ENCODE measurements around the gene TELO2.

Gene TELO2

GRCh38 chr16:1493746-1494094, 560 bp downstream of the TELO2 start:
- no peak for TF ChIP-seq CTCF (IDR thresholded peaks at IDR 0.05; ENCODE audit: low read depth, low read length)
- H3K4me3 ChIP-seq (replicated peaks in 1 of 2; ENCODE audit: low read depth in 2 of 2, low read length in 2 of 2), result peak overlapping the region; percentile 78 to 84
- DNase-seq (ENCODE audit: low read depth in 2 of 2), result peak in 1 of 2 donors; percentile 20

DNA sequence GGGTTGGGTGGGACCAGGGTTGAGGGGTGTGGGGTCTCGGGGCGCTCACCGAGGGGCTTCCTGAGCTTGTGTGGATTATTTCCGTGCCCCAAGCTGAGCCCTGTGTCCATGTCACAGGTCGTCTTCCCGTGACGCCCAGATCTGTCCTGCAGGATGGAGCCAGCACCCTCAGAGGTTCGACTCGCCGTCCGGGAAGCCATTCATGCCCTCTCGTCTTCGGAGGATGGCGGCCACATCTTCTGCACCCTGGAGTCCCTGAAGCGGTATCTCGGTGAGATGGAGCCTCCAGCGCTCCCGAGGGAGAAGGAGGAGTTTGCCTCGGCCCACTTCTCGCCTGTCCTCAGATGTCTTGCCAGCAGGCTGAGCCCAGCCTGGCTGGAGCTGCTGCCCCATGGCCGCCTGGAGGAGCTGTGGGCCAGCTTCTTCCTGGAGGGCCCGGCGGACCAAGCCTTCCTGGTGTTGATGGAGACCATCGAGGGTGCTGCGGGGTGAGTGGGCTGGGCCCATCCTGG, 1.0 kb downstream of the TELO2 start:
- peak; percentile 90 for TF ChIP-seq CTCF (IDR thresholded peaks at IDR 0.05; ENCODE audit: low read depth, low read length)
- DNase-seq (ENCODE audit: low read depth in 2 of 2), result peak; percentile 85 to 90
- peak overlapping the region; percentile 78 to 84 for H3K4me3 ChIP-seq (replicated peaks in 1 of 2; ENCODE audit: low read depth in 2 of 2, low read length in 2 of 2)

DNA sequence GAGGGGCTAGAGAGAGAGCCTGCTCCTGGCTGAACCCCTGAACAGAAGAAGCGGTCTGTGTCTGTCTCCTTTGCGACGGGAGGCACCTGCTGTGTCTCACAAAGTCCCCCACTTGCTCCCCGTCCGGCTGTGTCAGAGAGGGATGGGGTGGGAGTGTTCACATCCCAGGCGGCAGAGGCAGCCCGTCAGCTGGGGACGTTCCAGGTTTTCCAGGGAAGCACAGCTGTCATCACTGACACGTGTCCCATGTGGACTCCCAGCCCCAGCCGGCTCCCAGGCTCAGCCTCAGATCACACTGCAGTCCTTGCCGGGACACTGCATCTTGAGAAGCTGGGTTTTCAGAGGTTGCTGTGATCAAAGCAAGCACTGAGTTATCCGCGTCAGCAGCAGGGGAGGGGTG, 1.6 kb downstream of the TELO2 start:
- no peak for TF ChIP-seq CTCF (IDR thresholded peaks at IDR 0.05; ENCODE audit: low read depth, low read length)
- peak overlapping the region in 1 of 2 donors; percentile 78 for H3K4me3 ChIP-seq (replicated peaks in 1 of 2; ENCODE audit: low read depth in 2 of 2, low read length in 2 of 2)
- peak; percentile 11 to 12 for DNase-seq (ENCODE audit: low read depth in 2 of 2)

GRCh38 chr16:1495211-1495888, 2.2 kb downstream of the TELO2 start:
- DNase-seq (ENCODE audit: low read depth in 2 of 2), result no peak
- H3K4me3 ChIP-seq (replicated peaks in 1 of 2; ENCODE audit: low read depth in 2 of 2, low read length in 2 of 2), result no peak overlapping the region
- TF ChIP-seq CTCF (IDR thresholded peaks at IDR 0.05; ENCODE audit: low read depth, low read length), result no peak

- no peak for TF ChIP-seq CTCF (IDR thresholded peaks at IDR 0.05; ENCODE audit: low read depth, low read length)
- no peak overlapping the region for H3K4me3 ChIP-seq (replicated peaks in 1 of 2; ENCODE audit: low read depth in 2 of 2, low read length in 2 of 2)
Measured at GRCh38 chr16:1495889-1496262, 2.7 kb downstream of the TELO2 start.

GRCh38 chr16:1496464-1496863, 3.3 kb downstream of the TELO2 start:
- TF ChIP-seq CTCF (IDR thresholded peaks at IDR 0.05; ENCODE audit: low read depth, low read length), result no peak
- no peak overlapping the region for H3K4me3 ChIP-seq (replicated peaks in 1 of 2; ENCODE audit: low read depth in 2 of 2, low read length in 2 of 2)
- DNase-seq (ENCODE audit: low read depth in 2 of 2), result no peak

More at GRCh38 chr16:1495889-1496262, 2.7 kb downstream of the TELO2 start:
- DNase-seq (ENCODE audit: low read depth in 2 of 2), result no peak
